MM.1S (cell line): ENCODE data around the gene TUBB6.

Experiments used
- CTCF ChIP-seq: fragments of 300-600 bp; sonication (generic); IDR thresholded peaks from 2 replicates; pipeline ENCODE4 v1.5.1; 2016; ENCODE audit warnings: antibody characterized with exemption, low read length, mixed read lengths
- EZH2phosphoT487 ChIP-seq: fragments of 300-600 bp; sonication (generic); IDR thresholded peaks from 2 replicates; pipeline ENCODE4 v1.6.1; 2018; ENCODE audit warnings: antibody characterized with exemption, low read length

- TF ChIP-seq CTCF (no peak), EZH2phosphoT487 (no peak)
These were observed 18.0 kb upstream of the TUBB6 start for GRCh38 chr18:12290086-12290485.
